ENCODE results near the gene RERE. TPM values are rescaled to one million over a fixed set of nuclear protein-coding genes. Genes with fewer than 3 reads are reported as not detected.

RERE gene
- total RNA-seq, 1 donor from 2014 or later = 80.3 TPM

DNA sequence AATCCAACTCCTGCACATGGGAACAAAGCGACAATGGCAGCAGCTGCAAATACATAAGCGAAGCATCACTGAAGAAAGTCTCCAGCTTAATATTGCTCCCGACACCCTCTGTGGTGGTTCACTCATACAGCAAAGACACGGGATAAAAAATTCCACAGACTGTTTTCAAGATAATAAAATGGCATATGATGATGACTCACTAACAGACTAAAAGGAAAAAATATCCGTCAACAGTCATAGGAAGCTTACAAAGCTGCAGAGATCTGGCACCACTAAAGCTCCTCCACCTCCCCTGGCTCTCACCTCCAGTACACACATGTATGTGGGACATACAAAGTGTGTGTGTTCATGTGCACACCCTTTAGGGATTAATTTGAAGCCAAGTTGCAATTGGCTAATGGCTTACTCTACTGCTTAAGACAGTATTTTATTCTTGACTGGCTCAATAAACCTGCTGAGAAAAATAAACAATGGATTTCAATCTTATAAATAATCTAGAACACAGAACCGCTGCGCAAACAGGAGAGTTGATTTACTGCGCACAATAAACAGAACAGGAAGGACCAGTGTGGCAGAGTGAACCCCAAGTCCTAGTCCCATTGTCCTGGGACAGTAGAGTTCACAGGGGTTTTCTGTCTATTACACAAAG is 405.1 kb downstream of the RERE start:
- intact Hi-C loops (cut with DNase I) = no loop called here
- Histone ChIP-seq H3K27me3 (no peaks in the 10 kb centered on the region), H3K4me3 (peak overlapping the region in 1 of 2 donors; percentile 7), H3K4me1 (peaks cover 100% of the 10 kb centered on the region), H3K9me3 (no peaks in the 10 kb centered on the region), H3K27ac (peak overlapping the region; percentile 99), H3K36me3 (peaks cover 4 to 18% of the 10 kb centered on the region in 2 donors)
- no peak for DNase-seq (ENCODE audit: extremely low spot score in 2 of 2)
- peak in 1 of 2 donors; percentile 92 for TF ChIP-seq POLR2AphosphoS5 (IDR thresholded peaks at IDR 0.05; ENCODE audit: insufficient read depth in 1 of 2, low read depth in 1 of 2)
- no peak for TF ChIP-seq POLR2A (IDR thresholded peaks at IDR 0.05)

DNA sequence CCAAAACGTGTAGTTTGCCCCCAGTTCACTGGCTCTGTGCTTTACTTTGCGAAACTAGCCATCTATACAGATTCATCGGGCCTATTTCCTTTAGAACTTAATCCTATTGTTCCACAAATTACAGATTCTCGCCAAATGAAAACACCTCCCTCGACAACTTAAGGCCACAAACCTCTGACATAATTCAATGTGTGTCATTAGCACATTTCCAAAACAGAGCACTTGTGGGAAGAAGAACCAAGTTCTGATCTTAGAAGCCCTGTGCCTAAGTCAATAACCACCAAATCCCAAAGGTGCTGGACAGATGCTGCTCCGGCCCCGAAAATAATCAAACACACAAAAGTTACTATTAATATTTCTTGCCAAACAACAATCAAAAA is 405.6 kb downstream of the RERE start:
- peaks cover 100% of the 10 kb centered on the region for H3K4me1 ChIP-seq
- intact Hi-C loops (cut with DNase I) = no loop called here
- no peaks in the 10 kb centered on the region for H3K27me3 ChIP-seq
- H3K9me3 ChIP-seq = no peaks in the 10 kb centered on the region
- H3K4me3 ChIP-seq = no peak overlapping the region
- H3K27ac ChIP-seq = peak overlapping the region; percentile 99
- TF ChIP-seq POLR2AphosphoS5 (IDR thresholded peaks at IDR 0.05; ENCODE audit: insufficient read depth in 1 of 2, low read depth in 1 of 2) (no peak), POLR2A (IDR thresholded peaks at IDR 0.05) (no peak), CTCF (IDR thresholded peaks at IDR 0.05) (peak in 1 of 3 experiments; percentile 1)
- peaks cover under 1 to 18% of the 10 kb centered on the region in 2 donors for H3K36me3 ChIP-seq
- no peak for DNase-seq (ENCODE audit: extremely low spot score in 2 of 2)

GRCh38 chr1:8410791-8411190 is 406.6 kb downstream of the RERE start:
- Histone ChIP-seq H3K9me3 (no peaks in the 10 kb centered on the region), H3K27ac (peak overlapping the region; percentile 99), H3K27me3 (no peaks in the 10 kb centered on the region), H3K4me3 (no peak overlapping the region), H3K36me3 (peaks cover 0 to 23% of the 10 kb centered on the region in 2 donors), H3K4me1 (peaks cover 99% of the 10 kb centered on the region)
- intact Hi-C loops (cut with DNase I) = no loop called here
- TF ChIP-seq POLR2A (IDR thresholded peaks at IDR 0.05) (no peak), POLR2AphosphoS5 (IDR thresholded peaks at IDR 0.05; ENCODE audit: insufficient read depth in 1 of 2, low read depth in 1 of 2) (no peak), CTCF (IDR thresholded peaks at IDR 0.05) (no peak)
- no peak for DNase-seq (ENCODE audit: extremely low spot score in 2 of 2)

GRCh38 chr1:8409606-8410005 is 407.8 kb downstream of the RERE start:
- no peaks in the 10 kb centered on the region for H3K27me3 ChIP-seq
- intact Hi-C loops (cut with DNase I) = loop anchor here (5.0 kb wide), 1 partner anchor 37 kb away; no protein-coding TSS in a partner anchor
- no peak for DNase-seq (ENCODE audit: extremely low spot score in 2 of 2)
- peaks cover 0 to 19% of the 10 kb centered on the region in 2 donors for H3K36me3 ChIP-seq
- H3K4me1 ChIP-seq = peaks cover 87% of the 10 kb centered on the region
- peak overlapping the region; percentile 99 for H3K27ac ChIP-seq
- no peak overlapping the region for H3K4me3 ChIP-seq
- TF ChIP-seq CTCF (IDR thresholded peaks at IDR 0.05) (no peak), POLR2AphosphoS5 (IDR thresholded peaks at IDR 0.05; ENCODE audit: insufficient read depth in 1 of 2, low read depth in 1 of 2) (no peak), POLR2A (IDR thresholded peaks at IDR 0.05) (no peak)
- H3K9me3 ChIP-seq = no peaks in the 10 kb centered on the region

DNA sequence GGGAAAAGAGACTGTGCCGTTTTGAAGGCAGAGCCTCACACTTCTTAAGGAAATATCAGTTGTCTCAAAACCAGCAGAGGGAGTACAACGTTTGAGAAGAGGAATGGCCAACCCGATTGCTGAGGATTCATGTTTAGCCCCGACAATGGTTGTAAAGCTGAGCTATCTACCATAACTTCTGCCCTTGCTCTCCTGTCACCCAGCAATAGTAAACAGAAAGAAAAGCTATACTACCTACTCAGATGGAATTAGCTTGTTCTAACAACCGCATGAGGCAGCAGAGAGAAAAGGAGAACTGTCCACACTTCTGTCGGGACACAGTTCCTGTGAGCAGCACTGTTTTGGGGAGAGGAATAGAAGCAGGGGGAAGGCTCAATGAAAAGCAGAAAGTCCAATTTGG is 408.3 kb downstream of the RERE start:
- intact Hi-C loops (cut with DNase I) = loop anchor here (5.0 kb wide), 1 partner anchor 37 kb away; no protein-coding TSS in a partner anchor
- Histone ChIP-seq H3K27ac (peak overlapping the region; percentile 99), H3K36me3 (peaks cover 0 to 15% of the 10 kb centered on the region in 2 donors), H3K9me3 (no peaks in the 10 kb centered on the region), H3K4me3 (no peak overlapping the region), H3K27me3 (no peaks in the 10 kb centered on the region), H3K4me1 (peaks cover 82% of the 10 kb centered on the region)
- TF ChIP-seq POLR2AphosphoS5 (IDR thresholded peaks at IDR 0.05; ENCODE audit: insufficient read depth in 1 of 2, low read depth in 1 of 2) (peak in 1 of 2 donors; percentile 24), CTCF (IDR thresholded peaks at IDR 0.05) (peak in 2 of 3 experiments; percentile 10 to 34), POLR2A (IDR thresholded peaks at IDR 0.05) (no peak)
- no peak for DNase-seq (ENCODE audit: extremely low spot score in 2 of 2)
